Measurements from ENCODE around the gene ANO1.
"Not testable (repeated sequence)": the region's sequence is repeated elsewhere in the genome, so short reads cannot be mapped to it uniquely, and the experiment has no call there.

ANO1 gene

GRCh38 chr11:70078095-70078780 lies at the start of gene ANO1:
Gene ANO1 (plus strand): TSS chr11:70078317. CDS start chr11:70078607, 290 bp downstream.
- no peak for DNase-seq (ENCODE audit: low read depth)

- no peak for DNase-seq (ENCODE audit: low read depth)
Measured at GRCh38 chr11:70029115-70029860, 48.8 kb upstream of the ANO1 start.

GRCh38 chr11:70029861-70030380 lies 48.2 kb upstream of the ANO1 start:
- DNase-seq (ENCODE audit: low read depth): no peak

- no peak for DNase-seq (ENCODE audit: low read depth)
Measured at GRCh38 chr11:70030412-70030811, 47.7 kb upstream of the ANO1 start.

- DNase-seq (ENCODE audit: low read depth): no peak
Measured at GRCh38 chr11:70031631-70032469, 46.3 kb upstream of the ANO1 start.

- no peak for DNase-seq (ENCODE audit: low read depth)
Measured at GRCh38 chr11:70032470-70032795, 45.7 kb upstream of the ANO1 start.

- DNase-seq (ENCODE audit: low read depth): no peak
Measured at GRCh38 chr11:70032943-70033710, 45.0 kb upstream of the ANO1 start.

GRCh38 chr11:70033711-70034070 lies 44.4 kb upstream of the ANO1 start:
- no peak for DNase-seq (ENCODE audit: low read depth)

GRCh38 chr11:70034740-70035365 lies 43.3 kb upstream of the ANO1 start:
- DNase-seq (ENCODE audit: low read depth): no peak

GRCh38 chr11:70035665-70036064 lies 42.5 kb upstream of the ANO1 start:
- DNase-seq (ENCODE audit: low read depth): not testable (repeated sequence)

- DNase-seq (ENCODE audit: low read depth): no peak
Measured at GRCh38 chr11:70036971-70037882, 40.9 kb upstream of the ANO1 start.

- no peak for DNase-seq (ENCODE audit: low read depth)
Measured at GRCh38 chr11:70038034-70038834, 39.9 kb upstream of the ANO1 start.

- no peak for DNase-seq (ENCODE audit: low read depth)
Measured at GRCh38 chr11:70040452-70040851, 37.7 kb upstream of the ANO1 start.

GRCh38 chr11:70040869-70041501 lies 37.1 kb upstream of the ANO1 start:
- DNase-seq (ENCODE audit: low read depth): no peak

GRCh38 chr11:70043482-70043881 lies 34.6 kb upstream of the ANO1 start:
- DNase-seq (ENCODE audit: low read depth): no peak

- no peak for DNase-seq (ENCODE audit: low read depth)
Measured at GRCh38 chr11:70046089-70046488, 32.0 kb upstream of the ANO1 start.

GRCh38 chr11:70048279-70049024 lies 29.7 kb upstream of the ANO1 start:
- no peak for DNase-seq (ENCODE audit: low read depth)

- DNase-seq (ENCODE audit: low read depth): no peak
Measured at GRCh38 chr11:70049045-70049444, 29.1 kb upstream of the ANO1 start.

Data from stimulated activated CD8-positive, alpha-beta memory T cell treated with anti-CD3 and anti-CD28 coated beads, Interleukin-12 subunit alpha, Interleukin-12 subunit beta, amount 100 ng/mL, for 1 hour (primary cell).